ENCODE data around the gene RNF7. TPM values are rescaled to one million over a fixed set of nuclear protein-coding genes. Genes with fewer than 3 reads are reported as not detected.

The RNF7 gene
- total and polyA plus RNA-seq, 2 of the 8 experiments (the other 6 are each of a cell fraction or from before 2014, with no cell fraction given), result 78.4 to 113 TPM

- CTCF ChIA-PET (ENCODE audit: partially characterized antibody), result interaction anchor here (0.7 to 2.8 kb wide), 26 partner anchors 11 to 202 kb away, joined by 3 to 14 read pairs (median 4); partner anchors contain the start of genes ATP1B3 and GRK7
- POLR2A ChIA-PET (ENCODE audit: partially characterized antibody), result interaction anchor here (0.9 to 2.1 kb wide), 7 partner anchors 11 to 142 kb away, joined by 3 to 7 read pairs (median 4); no protein-coding TSS in a partner anchor
- no peak for FAIRE-seq
These were observed 829 bp downstream of the RNF7 start for GRCh38 chr3:141738891-141739363.

More at GRCh38 chr3:141738891-141739363, 829 bp downstream of the RNF7 start:
- Histone ChIP-seq H2AK5ac (ENCODE audit: low read depth, low read length) (peak overlapping the region; percentile 48; the same call in 1 of the 2 replicates), H4K20me1 (replicated peaks in 1 of 2; ENCODE audit: control insufficient read depth in 1 of 2, insufficient read depth in 2 of 2, low read length in 2 of 2) (peaks cover 2 to 5% of the 10 kb centered on the region in 2 experiments), H2AFZ (ENCODE audit: low read length) (no peak overlapping the region), H4K8ac (ENCODE audit: extremely low read depth, insufficient read depth, low read length) (no peak overlapping the region), H3K23ac (ENCODE audit: insufficient read length) (no peak overlapping the region), H2BK120ac (replicated peaks; ENCODE audit: low read depth, low read length) (no peak overlapping the region), H3K9ac (replicated peaks in 1 of 4; ENCODE audit: extremely low read depth in 1 of 4, low read depth in 3 of 4, low read length in 3 of 4) (peak overlapping the region; percentile 94 to 98 (median 96)), H3K79me1 (ENCODE audit: low read depth, low read length) (no peaks in the 10 kb centered on the region), H3K56ac (replicated peaks; ENCODE audit: insufficient read length, low read depth, low read length) (no peak overlapping the region), H3K4me3 (ENCODE audit: extremely low read depth in 1 of 4, insufficient read depth in 2 of 4, low read depth in 3 of 4, low read length in 4 of 4) (peak overlapping the region; percentile 79 to 97 (median 92)), H3K4ac (replicated peaks; ENCODE audit: insufficient read length, low read depth, low read length) (no peak overlapping the region), H2BK20ac (ENCODE audit: low read length) (no peak overlapping the region), H3K4me2 (ENCODE audit: insufficient read depth in 1 of 2, low read depth in 2 of 2, low read length in 2 of 2) (peak overlapping the region; percentile 74 to 76), H3K4me1 (replicated peaks in 1 of 4; ENCODE audit: control insufficient read depth in 3 of 4, insufficient read depth in 4 of 4, low read length in 3 of 4) (peaks cover 0 to 5% (median 0%) of the 10 kb centered on the region in 4 experiments; a peak in 2 of 7 replicates), H3K27ac (ENCODE audit: low read depth, low read length) (peak overlapping the region; percentile 93), H3K9me3 (ENCODE audit: insufficient read depth in 2 of 2, low read depth in 1 of 2, low read length in 1 of 2) (no peaks in the 10 kb centered on the region), H3K14ac (ENCODE audit: insufficient read length) (no peak overlapping the region), H4K5ac (ENCODE audit: insufficient read length, low read depth, low read length) (no peak overlapping the region), H3K18ac (ENCODE audit: extremely low read depth, low read length) (0 out of 2 replicates have a peak overlapping the region, but pooled peaks have one; percentile 12), H3K27me3 (replicated peaks in 1 of 4; ENCODE audit: control insufficient read depth in 3 of 4, extremely low read depth in 1 of 4, insufficient read depth in 3 of 4, low read length in 3 of 4) (peaks cover 0 to 2% (median 0%) of the 10 kb centered on the region in 4 experiments; a peak in 1 of 7 replicates), H3K36me3 (ENCODE audit: control insufficient read depth in 2 of 4, insufficient read depth in 4 of 4, low read length in 3 of 4) (peaks cover 0 to 12% (median 1%) of the 10 kb centered on the region in 4 experiments; a peak in 2 of 8 replicates), H3K79me2 (ENCODE audit: control insufficient read depth in 1 of 2, insufficient read depth in 2 of 2, low read length in 2 of 2) (peaks cover 3 to 52% of the 10 kb centered on the region in 2 experiments), H4K91ac (replicated peaks; ENCODE audit: insufficient read length, low read length) (peak overlapping the region; percentile 20), H3K23me2 (ENCODE audit: low read depth, low read length) (peaks cover 2% of the 10 kb centered on the region; the same call in 1 of the 2 replicates), H2BK5ac (ENCODE audit: low read depth, low read length) (peak overlapping the region; percentile 98), H2BK15ac (ENCODE audit: low read length) (no peak overlapping the region), H2BK12ac (ENCODE audit: low read depth, low read length) (peak overlapping the region; percentile 42; the same call in 1 of the 2 replicates)
- WGBS, 2 experiments (ENCODE audit: extremely low coverage in 1 of 2, insufficient coverage in 1 of 2, insufficient read length in 1 of 2, insufficient replicate concordance in 2 of 2, low coverage in 1 of 2, low lambda C conversion rate in 2 of 2, missing lambda C conversion rate in 1 of 2), result 3% methylated on average over 11 of the region's 11 CpGs; no CpG with 5 or more reads in 1 of the 2 experiments
- DNase-seq (ENCODE audit: low read depth in 1 of 2, low spot score in 2 of 2), result no peak
- no peak for TF ChIP-seq YY1 (IDR thresholded peaks at IDR 0.05; ENCODE audit: low read depth, low read length)
- 0 out of 4 replicates have a peak, but pooled peaks of 1 of the 2 experiments have one; percentile 6 for TF ChIP-seq SIN3A (conservative IDR thresholded peaks at IDR 0.05 in 1 of 2, IDR thresholded peaks at IDR 0.05 in 1 of 2; ENCODE audit: low read depth in 1 of 2, low read length in 2 of 2)
- no peak for TF ChIP-seq POU5F1 (IDR thresholded peaks at IDR 0.05; ENCODE audit: low read depth, low read length)
